DOHH2 (cell line): ENCODE measurements around the gene ALX3.

ENCODE experiments used
- H3F3A ChIP-seq: fragments of 200-600 bp; sonication (generic), shearing (Covaris generic); 2 replicates; pipeline ENCODE4 v1.6.0; 2016; ENCODE audit warnings: antibody characterized with exemption, mild to moderate bottlenecking; ENCODE audit not compliant: control insufficient read depth, insufficient read depth
- H3K27ac ChIP-seq: fragments of 200-600 bp; sonication (generic); 2 replicates; pipeline ENCODE4 v1.5.1; 2014; ENCODE audit warnings: low read depth, mild to moderate bottlenecking, low read length, moderate library complexity
- H3K27me3 ChIP-seq: fragments of 200-600 bp; sonication (generic); 2 replicates; pipeline ENCODE4 v1.6.1; 2014; ENCODE audit warnings: mild to moderate bottlenecking, low read length, mixed read lengths; ENCODE audit not compliant: control insufficient read depth
- H3K36me3 ChIP-seq: fragments of 200-600 bp; sonication (generic); 2 replicates; pipeline ENCODE4 v1.6.1; 2014; ENCODE audit warnings: mild to moderate bottlenecking, low read length, moderate library complexity, mixed read lengths; ENCODE audit not compliant: control insufficient read depth
- H3K4me1 ChIP-seq: fragments of 200-600 bp; sonication (generic); 2 replicates; pipeline ENCODE4 v1.6.1; 2014; ENCODE audit warnings: mild to moderate bottlenecking, low read length, mixed read lengths; ENCODE audit not compliant: control insufficient read depth
- H3K4me2 ChIP-seq: fragments of 200-600 bp; sonication (generic); 2 replicates; pipeline ENCODE4 v1.6.0; 2014; ENCODE audit warnings: mild to moderate bottlenecking, low read length, moderate library complexity
- H3K4me3 ChIP-seq: fragments of 200-600 bp; sonication (generic); 2 replicates; pipeline ENCODE4 v1.5.1; 2014; ENCODE audit warnings: mild to moderate bottlenecking, low read length, mixed read lengths
- H3K79me2 ChIP-seq: fragments of 200-600 bp; sonication (generic); 2 replicates; pipeline ENCODE4 v1.6.1; 2014; ENCODE audit warnings: mild to moderate bottlenecking, low read length, mixed read lengths; ENCODE audit not compliant: control insufficient read depth
- H3K9me2 ChIP-seq: fragments of 200-600 bp; sonication (generic); replicated peaks from 2 replicates; pipeline ENCODE4 v1.6.1; 2014; ENCODE audit warnings: mild to moderate bottlenecking, low read length, mixed read lengths; ENCODE audit not compliant: control insufficient read depth
- H3K9me3 ChIP-seq: fragments of 200-600 bp; sonication (generic); 2 replicates; pipeline ENCODE4 v1.6.1; 2014; ENCODE audit warnings: antibody characterized with exemption, low read length, mixed read lengths; ENCODE audit not compliant: control insufficient read depth, insufficient read depth
- H4K20me1 ChIP-seq: fragments of 200-600 bp; sonication (generic); 2 replicates; pipeline ENCODE4 v1.6.0; 2014; ENCODE audit warnings: low read depth, mild to moderate bottlenecking, antibody characterized with exemption, low read length, moderate library complexity; ENCODE audit not compliant: control insufficient read depth, insufficient read depth
- EZH2phosphoT487 ChIP-seq: fragments of 200-600 bp; sonication (generic); IDR thresholded peaks from 2 replicates; pipeline ENCODE4 v1.6.1; 2017; ENCODE audit warnings: borderline replicate concordance, mild to moderate bottlenecking, antibody characterized with exemption, low read length, moderate library complexity, mixed read lengths
- TF ChIP-seq, protein P1 (sequence below): fragments of 200-600 bp; sonication (generic); IDR thresholded peaks from one replicate; pipeline ENCODE4 v1.5.1; 2014; ENCODE audit warnings: antibody characterized with exemption, mild to moderate bottlenecking, low read depth, low read length; ENCODE audit not compliant: poor library complexity, severe bottlenecking

The ALX3 gene

DNA sequence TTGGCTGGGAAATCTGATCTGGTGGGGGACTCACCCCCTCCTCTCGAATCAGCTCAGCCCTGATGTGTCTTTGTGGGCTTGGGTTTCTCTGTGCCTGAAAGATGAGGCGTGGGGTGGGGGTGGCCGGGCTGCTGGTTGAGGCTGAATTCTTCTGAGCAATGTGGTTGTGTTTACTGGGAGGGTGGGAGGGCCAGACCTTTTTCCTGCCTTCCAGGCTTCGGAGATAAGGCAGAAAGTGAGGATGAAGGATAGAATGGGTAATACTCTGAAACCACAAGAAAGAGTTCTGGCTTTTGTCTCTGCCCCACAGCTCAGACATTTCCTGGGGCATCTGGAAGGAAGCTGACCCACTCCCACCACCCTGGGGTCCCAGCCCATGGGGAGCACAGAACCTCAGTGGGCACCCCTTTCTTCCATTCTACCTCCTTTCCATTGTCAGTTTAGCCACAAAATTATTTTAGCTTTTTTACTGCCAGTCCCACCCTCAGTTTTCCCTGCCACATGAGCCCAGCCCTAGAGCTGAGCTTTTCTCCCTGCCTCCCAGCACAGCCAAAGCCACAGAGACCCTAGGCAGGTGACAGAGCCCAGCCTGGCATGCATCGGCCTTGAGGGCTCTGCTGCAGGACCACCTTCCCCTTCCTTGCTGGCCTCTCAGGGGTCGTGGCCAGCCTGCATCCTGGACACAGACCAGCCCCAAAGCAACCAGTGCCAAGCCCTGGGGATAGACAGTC is 11.2 kb downstream of the ALX3 start:
- no peaks in the 10 kb centered on the region for H3K27me3 ChIP-seq
- H4K20me1 ChIP-seq, result no peaks in the 10 kb centered on the region
- no peaks in the 10 kb centered on the region for H3K9me2 ChIP-seq
- TF ChIP-seq, protein P1, sequence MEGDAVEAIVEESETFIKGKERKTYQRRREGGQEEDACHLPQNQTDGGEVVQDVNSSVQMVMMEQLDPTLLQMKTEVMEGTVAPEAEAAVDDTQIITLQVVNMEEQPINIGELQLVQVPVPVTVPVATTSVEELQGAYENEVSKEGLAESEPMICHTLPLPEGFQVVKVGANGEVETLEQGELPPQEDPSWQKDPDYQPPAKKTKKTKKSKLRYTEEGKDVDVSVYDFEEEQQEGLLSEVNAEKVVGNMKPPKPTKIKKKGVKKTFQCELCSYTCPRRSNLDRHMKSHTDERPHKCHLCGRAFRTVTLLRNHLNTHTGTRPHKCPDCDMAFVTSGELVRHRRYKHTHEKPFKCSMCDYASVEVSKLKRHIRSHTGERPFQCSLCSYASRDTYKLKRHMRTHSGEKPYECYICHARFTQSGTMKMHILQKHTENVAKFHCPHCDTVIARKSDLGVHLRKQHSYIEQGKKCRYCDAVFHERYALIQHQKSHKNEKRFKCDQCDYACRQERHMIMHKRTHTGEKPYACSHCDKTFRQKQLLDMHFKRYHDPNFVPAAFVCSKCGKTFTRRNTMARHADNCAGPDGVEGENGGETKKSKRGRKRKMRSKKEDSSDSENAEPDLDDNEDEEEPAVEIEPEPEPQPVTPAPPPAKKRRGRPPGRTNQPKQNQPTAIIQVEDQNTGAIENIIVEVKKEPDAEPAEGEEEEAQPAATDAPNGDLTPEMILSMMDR, result no peak
- TF ChIP-seq EZH2phosphoT487, result no peak
- H3K79me2 ChIP-seq, result no peaks in the 10 kb centered on the region
- no peak overlapping the region for H3K27ac ChIP-seq
- H3K9me3 ChIP-seq, result no peaks in the 10 kb centered on the region
- H3K36me3 ChIP-seq, result peaks cover 31% of the 10 kb centered on the region
- H3K4me1 ChIP-seq, result no peaks in the 10 kb centered on the region
- no peak overlapping the region for H3K4me3 ChIP-seq
- H3K4me2 ChIP-seq, result no peak overlapping the region
- no peaks in the 10 kb centered on the region for H3F3A ChIP-seq

DNA sequence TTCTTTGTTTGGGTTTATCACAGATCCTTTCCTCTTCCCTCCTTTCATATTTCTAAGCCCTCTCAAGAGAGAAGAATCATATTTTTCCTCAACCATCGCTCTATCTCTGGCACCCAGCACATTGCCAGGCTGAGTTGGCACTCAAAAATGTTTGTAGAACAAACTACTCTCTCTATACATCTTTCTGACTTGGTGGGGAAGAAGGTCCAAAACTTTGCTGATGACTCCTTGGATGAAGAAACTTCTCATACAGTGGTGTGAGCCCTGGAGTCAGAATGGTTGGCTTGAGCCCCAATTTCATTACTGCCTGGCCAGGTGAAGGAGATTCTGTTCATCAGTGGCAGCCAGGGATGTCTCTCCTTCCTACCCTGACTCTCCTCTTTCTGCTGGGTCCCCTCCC is 11.9 kb downstream of the ALX3 start:
- Histone ChIP-seq H4K20me1 (no peaks in the 10 kb centered on the region), H3K9me2 (no peaks in the 10 kb centered on the region), H3K4me2 (no peak overlapping the region), H3K79me2 (no peaks in the 10 kb centered on the region), H3F3A (no peaks in the 10 kb centered on the region), H3K27ac (no peak overlapping the region), H3K36me3 (peaks cover 38% of the 10 kb centered on the region), H3K4me3 (no peak overlapping the region), H3K9me3 (no peaks in the 10 kb centered on the region), H3K4me1 (no peaks in the 10 kb centered on the region), H3K27me3 (no peaks in the 10 kb centered on the region)
- no peak for TF ChIP-seq EZH2phosphoT487
- TF ChIP-seq, protein P1, result no peak

DNA sequence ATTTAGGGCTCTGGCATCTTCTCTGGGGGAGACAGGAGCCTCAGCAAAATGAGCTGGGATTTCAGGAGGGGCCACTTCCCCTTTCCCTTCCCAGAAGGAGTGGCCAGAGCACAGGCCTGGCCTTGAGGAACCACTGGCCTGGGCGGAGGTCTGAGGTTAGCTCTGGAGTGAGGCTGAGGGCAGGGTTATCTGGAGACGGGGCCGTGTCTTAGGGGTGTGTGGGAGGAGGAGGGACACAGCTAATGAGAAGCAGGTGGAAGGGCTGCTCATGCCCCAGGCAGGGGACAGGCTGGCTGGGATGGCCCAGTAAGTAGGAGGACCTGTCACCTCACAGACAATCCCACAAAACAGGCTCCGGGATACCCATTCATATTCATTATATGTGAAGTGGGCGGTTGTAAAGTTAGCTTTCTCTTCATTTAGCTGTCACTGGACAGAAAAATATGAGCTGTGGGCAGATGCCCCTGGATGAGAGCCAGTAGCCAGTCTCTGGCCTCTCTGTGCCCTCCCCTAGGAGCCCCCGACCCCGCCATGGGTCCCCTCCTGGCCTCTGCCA is 12.4 kb downstream of the ALX3 start:
- H3K36me3 ChIP-seq, result peaks cover 43% of the 10 kb centered on the region
- no peaks in the 10 kb centered on the region for H4K20me1 ChIP-seq
- TF ChIP-seq, protein P1, result no peak
- TF ChIP-seq EZH2phosphoT487, result no peak
- H3K4me3 ChIP-seq, result no peak overlapping the region
- no peak overlapping the region for H3K27ac ChIP-seq
- H3K27me3 ChIP-seq, result no peaks in the 10 kb centered on the region
- no peaks in the 10 kb centered on the region for H3K79me2 ChIP-seq
- H3K9me3 ChIP-seq, result no peaks in the 10 kb centered on the region
- H3F3A ChIP-seq, result no peaks in the 10 kb centered on the region
- H3K9me2 ChIP-seq, result no peaks in the 10 kb centered on the region
- no peak overlapping the region for H3K4me2 ChIP-seq
- H3K4me1 ChIP-seq, result no peaks in the 10 kb centered on the region
